ENCODE data around the gene MYBPH.

MYBPH gene

DNA sequence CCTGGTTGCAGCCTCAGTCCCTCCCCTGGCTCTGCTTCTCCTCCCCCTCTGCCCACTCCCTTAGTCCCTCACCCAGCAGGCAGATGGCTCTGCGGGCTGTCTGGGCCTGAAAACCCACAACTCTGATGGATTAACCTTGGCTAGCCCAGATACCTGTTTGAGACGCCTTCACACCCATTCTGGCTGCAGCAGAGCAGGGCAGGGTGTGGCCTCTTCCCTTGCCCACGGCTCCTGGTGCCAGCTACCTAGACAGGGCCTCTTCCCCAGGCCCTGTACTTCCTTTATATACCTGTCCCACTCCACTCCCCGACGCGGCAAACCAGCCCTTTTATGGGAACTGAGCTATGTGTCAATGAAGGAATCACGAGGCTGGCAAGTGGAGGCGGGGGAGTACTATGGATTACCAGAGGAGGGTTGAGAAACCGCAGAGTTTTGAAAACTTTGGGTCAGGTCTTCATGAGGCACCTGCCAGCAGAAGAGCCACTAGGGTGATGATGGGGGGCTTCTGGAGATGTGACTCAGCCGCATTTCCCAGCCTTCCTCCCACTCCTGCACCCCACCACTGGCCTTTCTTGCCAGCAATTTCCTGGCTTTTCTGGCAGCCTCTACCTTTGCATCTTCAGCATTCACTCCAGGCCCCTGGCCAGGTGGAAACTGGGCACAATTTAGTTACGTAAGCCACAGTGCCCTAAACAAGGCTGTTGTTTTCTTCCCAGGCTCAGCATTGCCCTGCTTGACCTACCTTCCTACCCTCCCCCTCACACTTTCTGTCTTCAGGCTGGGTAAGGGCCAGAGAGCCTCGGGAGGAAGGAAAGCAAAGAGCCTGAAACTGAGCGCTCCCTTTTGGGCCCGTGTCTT lies 11.0 kb upstream of the MYBPH start, which contains the start of gene CHI3L1:
Gene CHI3L1, minus strand, starts transcription at position 259 of the 858 bp plus-strand sequence. Its CDS starts 81 bp downstream, at position 178.
- no peak for TF ChIP-seq CTCF (IDR thresholded peaks at IDR 0.05; ENCODE audit: low read depth, low read length, missing control alignments)

DNA sequence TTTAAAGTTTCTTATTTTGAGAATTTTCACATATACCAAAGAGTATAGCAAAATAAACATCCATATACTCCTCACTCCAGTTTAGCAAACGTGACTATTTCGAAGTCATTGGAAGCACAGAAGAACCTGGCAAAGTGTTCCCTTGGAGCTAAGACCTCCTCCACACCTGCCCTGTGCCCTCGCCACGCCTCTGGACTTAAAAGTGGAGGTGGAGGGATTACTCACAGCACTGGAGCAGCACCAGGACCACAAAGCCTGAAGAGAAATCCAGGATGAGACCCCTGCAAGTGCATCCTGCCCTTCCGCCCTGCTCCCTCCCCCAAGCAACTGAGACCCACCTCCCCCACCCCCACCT lies 10.4 kb upstream of the MYBPH start:
- DNase-seq (ENCODE audit: extremely low read depth, low read depth), result no peak
- no peak overlapping the region for H3K4me3 ChIP-seq (replicated peaks; ENCODE audit: low read depth, low read length)
- TF ChIP-seq CTCF (IDR thresholded peaks at IDR 0.05; ENCODE audit: low read depth, low read length, missing control alignments), result no peak

More for the DNA sequence above, 11.0 kb upstream of the MYBPH start, which contains the start of gene CHI3L1:
- DNase-seq (ENCODE audit: extremely low read depth, low read depth), result no peak
- H3K4me3 ChIP-seq (replicated peaks; ENCODE audit: low read depth, low read length), result no peak within 1 kb of the TSS

- H3K4me3 ChIP-seq (replicated peaks; ENCODE audit: low read depth, low read length), result no peak overlapping the region
- no peak for TF ChIP-seq CTCF (IDR thresholded peaks at IDR 0.05; ENCODE audit: low read depth, low read length, missing control alignments)
- no peak for DNase-seq (ENCODE audit: extremely low read depth, low read depth)
Measured at GRCh38 chr1:203185585-203185984, 10.0 kb upstream of the MYBPH start.

DNA sequence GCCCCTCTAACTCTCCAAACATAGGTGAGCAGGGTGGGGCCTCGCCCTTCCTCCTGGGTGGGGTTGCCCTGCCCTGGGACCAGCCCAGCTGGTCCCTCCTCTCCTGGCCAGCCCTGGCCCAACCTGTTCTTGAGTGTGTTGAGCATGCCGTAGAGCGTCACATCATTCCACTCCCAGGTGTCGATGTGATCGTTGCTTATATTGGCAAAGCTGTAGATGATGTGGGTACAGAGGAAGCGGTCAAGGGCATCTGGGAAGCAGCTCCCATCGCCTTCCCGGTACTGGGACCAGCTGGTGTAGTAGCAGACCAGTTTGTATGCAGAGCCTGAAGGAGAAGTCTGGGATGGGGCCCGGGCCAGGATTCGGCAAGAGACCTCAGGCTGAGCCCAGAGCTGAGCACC lies 9.4 kb upstream of the MYBPH start:
- DNase-seq (ENCODE audit: extremely low read depth, low read depth), result no peak
- H3K4me3 ChIP-seq (replicated peaks; ENCODE audit: low read depth, low read length), result no peak overlapping the region
- no peak for TF ChIP-seq CTCF (IDR thresholded peaks at IDR 0.05; ENCODE audit: low read depth, low read length, missing control alignments)

DNA sequence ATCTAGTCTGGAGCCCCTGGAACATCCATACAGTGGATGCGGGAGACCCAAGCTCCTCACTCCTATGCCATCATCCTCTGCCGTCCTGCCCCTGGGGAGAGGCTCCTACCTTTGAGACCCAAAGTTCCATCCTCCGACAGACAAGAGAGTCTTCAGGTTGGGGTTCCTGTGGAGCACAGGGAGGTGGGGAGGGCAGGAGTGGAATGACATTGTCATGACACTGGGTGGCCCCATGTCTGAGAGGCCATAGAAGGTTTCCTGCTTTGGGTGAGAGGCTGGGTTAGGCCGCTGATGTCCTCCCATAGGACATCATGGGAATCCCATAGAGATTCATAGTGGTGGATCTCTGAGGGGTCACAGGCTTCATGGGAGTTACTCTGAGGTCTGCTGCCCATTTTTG lies 8.8 kb upstream of the MYBPH start:
- DNase-seq (ENCODE audit: extremely low read depth, low read depth), result no peak
- no peak for TF ChIP-seq CTCF (IDR thresholded peaks at IDR 0.05; ENCODE audit: low read depth, low read length, missing control alignments)
- H3K4me3 ChIP-seq (replicated peaks; ENCODE audit: low read depth, low read length), result no peak overlapping the region

DNA sequence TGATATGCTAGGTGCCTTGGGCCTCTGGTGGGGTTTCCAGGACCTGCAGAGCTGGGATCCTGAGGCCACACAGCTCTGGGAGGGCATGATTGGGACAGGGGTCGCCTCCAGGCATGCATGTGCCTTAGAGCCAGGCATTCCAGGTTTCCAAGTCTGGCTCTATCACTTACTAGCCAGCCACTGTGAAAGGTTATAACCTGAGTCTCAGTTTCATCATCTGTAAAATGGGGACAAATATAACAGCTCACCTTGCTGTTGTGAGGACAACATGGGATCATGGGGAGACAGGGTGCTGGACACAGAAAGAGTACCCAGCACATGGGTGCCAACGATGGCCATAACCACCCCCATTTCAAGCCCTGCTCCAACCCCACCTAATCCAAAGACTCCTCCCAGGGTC lies 8.2 kb upstream of the MYBPH start:
- no peak for DNase-seq (ENCODE audit: extremely low read depth, low read depth)
- H3K4me3 ChIP-seq (replicated peaks; ENCODE audit: low read depth, low read length), result no peak overlapping the region
- no peak for TF ChIP-seq CTCF (IDR thresholded peaks at IDR 0.05; ENCODE audit: low read depth, low read length, missing control alignments)
